Neutrophil (primary cell): Measurements from ENCODE around the gene TRIM59.

ENCODE experiments used
- H3K27ac ChIP-seq: fragments of 200-600 bp; sonication (generic); 2 replicates; pipeline ENCODE4 v1.5.1; 2016; ENCODE audit warnings: mild to moderate bottlenecking, moderate library complexity
- H3K27me3 ChIP-seq: fragments of 200-600 bp; sonication (generic); 2 replicates; pipeline ENCODE4 v1.6.0; 2016; ENCODE audit warnings: mild to moderate bottlenecking
- H3K36me3 ChIP-seq: fragments of 200-600 bp; sonication (generic); 2 replicates; pipeline ENCODE4 v1.5.1; 2017
- H3K4me1 ChIP-seq, 2 experiments: fragments of 200-600 bp in 1 of 2; sonication (generic) in 1 of 2; 1 replicate in 1 of 2; 2 replicates in 1 of 2; pipeline versions ENCODE4 v1.5.1 to v1.6.1; 2013 to 2016; ENCODE audit warnings: low read depth in 1 of 2, low read length in 1 of 2, mild to moderate bottlenecking in 1 of 2, moderate library complexity in 1 of 2; ENCODE audit not compliant: control insufficient read depth in 1 of 2, insufficient read depth in 1 of 2
- H3K4me3 ChIP-seq, 2 experiments: fragments of 200-600 bp in 1 of 2; sonication (generic) in 1 of 2; 1 replicate in 1 of 2; 2 replicates in 1 of 2; pipeline ENCODE4 v1.5.1; 2013 to 2016; ENCODE audit warnings: low read depth in 1 of 2, low read length in 1 of 2, mild to moderate bottlenecking in 1 of 2, moderate library complexity in 1 of 2
- H3K9me3 ChIP-seq: fragments of 200-600 bp; sonication (generic); 2 replicates; pipeline ENCODE4 v1.5.1; 2016
- CTCF ChIP-seq: fragments of 200-600 bp; sonication (generic); IDR thresholded peaks from 2 replicates; pipeline ENCODE4 v1.5.1; 2016; ENCODE audit warnings: antibody characterized with exemption

TRIM59 gene

DNA sequence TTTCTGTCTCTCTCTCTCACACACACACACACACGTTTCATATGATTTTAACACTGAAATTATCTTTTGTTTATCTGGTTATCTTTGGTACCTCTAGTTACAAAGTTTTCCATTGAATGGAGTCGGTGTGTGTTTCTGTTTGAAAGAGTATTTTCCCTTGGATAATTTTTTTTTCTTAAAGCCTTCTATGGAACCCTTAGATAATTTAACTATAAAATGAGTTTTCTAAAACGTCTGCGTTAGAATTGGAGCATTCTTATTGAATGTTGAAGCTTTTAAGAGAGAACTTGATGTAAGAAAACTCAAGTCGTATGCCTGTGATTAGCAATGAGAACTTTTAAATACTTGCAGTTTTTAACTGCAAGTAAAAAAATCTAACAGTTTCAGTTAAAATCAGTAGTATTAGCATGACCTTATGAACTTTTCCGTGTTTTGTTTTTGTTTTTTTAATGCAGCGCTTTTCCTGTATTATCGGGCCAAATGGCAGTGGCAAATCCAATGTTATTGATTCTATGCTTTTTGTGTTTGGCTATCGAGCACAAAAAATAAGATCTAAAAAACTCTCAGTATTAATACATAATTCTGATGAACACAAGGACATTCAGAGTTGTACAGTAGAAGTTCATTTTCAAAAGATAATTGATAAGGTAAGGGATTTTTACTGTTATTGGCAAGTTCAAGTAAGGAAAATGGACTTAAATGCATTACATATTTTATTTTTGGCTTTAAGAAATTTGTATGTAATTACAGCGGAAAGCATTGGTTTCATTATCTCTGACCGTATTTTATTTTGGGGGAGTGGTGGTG, 47.2 kb downstream of the TRIM59 start:
- Histone ChIP-seq H3K4me3 (no peak overlapping the region), H3K9me3 (no peaks in the 10 kb centered on the region), H3K27me3 (no peaks in the 10 kb centered on the region), H3K27ac (no peak overlapping the region), H3K4me1 (peaks cover 37 to 43% of the 10 kb centered on the region in 2 experiments), H3K36me3 (peaks cover 10% of the 10 kb centered on the region)
- TF ChIP-seq CTCF, result no peak

- Histone ChIP-seq H3K9me3 (no peaks in the 10 kb centered on the region), H3K27ac (peak overlapping the region; percentile 86), H3K4me3 (peak overlapping the region; percentile 84 to 94), H3K4me1 (peaks cover 37 to 43% of the 10 kb centered on the region in 2 experiments), H3K27me3 (no peaks in the 10 kb centered on the region), H3K36me3 (peaks cover 10% of the 10 kb centered on the region)
- no peak for TF ChIP-seq CTCF
These were observed 48.1 kb downstream of the TRIM59 start for GRCh38 chr3:160401291-160402095.

DNA sequence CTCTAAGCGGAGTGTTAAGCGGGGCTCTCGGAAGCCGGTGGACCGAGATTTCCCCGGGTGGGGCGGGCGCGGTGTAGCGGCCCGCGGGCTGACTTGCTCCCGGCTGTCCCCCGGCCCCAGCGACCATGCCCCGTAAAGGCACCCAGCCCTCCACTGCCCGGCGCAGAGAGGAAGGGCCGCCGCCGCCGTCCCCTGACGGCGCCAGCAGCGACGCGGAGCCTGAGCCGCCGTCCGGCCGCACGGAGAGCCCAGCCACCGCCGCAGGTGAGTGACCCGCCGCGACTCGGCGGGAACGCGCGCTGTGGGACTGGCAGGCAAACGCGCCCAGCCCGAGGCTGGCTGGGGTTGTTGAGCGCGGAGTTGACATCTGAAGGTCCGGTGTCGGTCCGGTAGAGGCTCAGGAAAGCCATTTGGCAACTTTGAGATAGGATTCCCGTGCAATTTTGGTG, 48.9 kb downstream of the TRIM59 start:
- peak overlapping the region; percentile 84 to 94 for H3K4me3 ChIP-seq
- peak overlapping the region; percentile 86 for H3K27ac ChIP-seq
- no peak for TF ChIP-seq CTCF
- H3K9me3 ChIP-seq, result no peaks in the 10 kb centered on the region
- no peaks in the 10 kb centered on the region for H3K27me3 ChIP-seq
- H3K4me1 ChIP-seq, result peaks cover 37 to 43% of the 10 kb centered on the region in 2 experiments
- H3K36me3 ChIP-seq, result peaks cover 5% of the 10 kb centered on the region

GRCh38 chr3:160400030-160400701, 49.4 kb downstream of the TRIM59 start:
- TF ChIP-seq CTCF, result no peak
- Histone ChIP-seq H3K27ac (peak overlapping the region; percentile 86), H3K4me1 (peaks cover 37 to 43% of the 10 kb centered on the region in 2 experiments), H3K36me3 (no peaks in the 10 kb centered on the region), H3K27me3 (no peaks in the 10 kb centered on the region), H3K4me3 (peak overlapping the region; percentile 84 to 94), H3K9me3 (no peaks in the 10 kb centered on the region)

- Histone ChIP-seq H3K4me3 (peak within 1 kb of the TSS; percentile 84 to 94), H3K27ac (peak within 1 kb of the TSS; percentile 86), H3K36me3 (no peaks in the 10 kb centered on the region), H3K9me3 (no peaks in the 10 kb centered on the region), H3K27me3 (no peaks in the 10 kb centered on the region), H3K4me1 (peaks cover 37 to 43% of the 10 kb centered on the region in 2 experiments)
- TF ChIP-seq CTCF, result peak; percentile 29
These were observed 50.2 kb downstream of the TRIM59 start, which contains the start of the genes IFT80 and SMC4 for GRCh38 chr3:160399125-160400029. IFT80 (minus strand) TSS chr3:160399225; CDS start chr3:160384600, 14,625 bp downstream. SMC4 (plus strand) TSS chr3:160399650; CDS start chr3:160400827, 1,177 bp downstream.
